HuH-7.5 (cell line): Measurements from ENCODE around the gene PIEZO2.
"Not testable (repeated sequence)": the region's sequence is repeated elsewhere in the genome, so short reads cannot be mapped to it uniquely, and the experiment has no call there.

Source experiments
- DNase-seq: peaks from one replicate; pipeline ENCODE4 v3.0.0; 2011; ENCODE audit warnings: low spot score

The PIEZO2 gene

DNA sequence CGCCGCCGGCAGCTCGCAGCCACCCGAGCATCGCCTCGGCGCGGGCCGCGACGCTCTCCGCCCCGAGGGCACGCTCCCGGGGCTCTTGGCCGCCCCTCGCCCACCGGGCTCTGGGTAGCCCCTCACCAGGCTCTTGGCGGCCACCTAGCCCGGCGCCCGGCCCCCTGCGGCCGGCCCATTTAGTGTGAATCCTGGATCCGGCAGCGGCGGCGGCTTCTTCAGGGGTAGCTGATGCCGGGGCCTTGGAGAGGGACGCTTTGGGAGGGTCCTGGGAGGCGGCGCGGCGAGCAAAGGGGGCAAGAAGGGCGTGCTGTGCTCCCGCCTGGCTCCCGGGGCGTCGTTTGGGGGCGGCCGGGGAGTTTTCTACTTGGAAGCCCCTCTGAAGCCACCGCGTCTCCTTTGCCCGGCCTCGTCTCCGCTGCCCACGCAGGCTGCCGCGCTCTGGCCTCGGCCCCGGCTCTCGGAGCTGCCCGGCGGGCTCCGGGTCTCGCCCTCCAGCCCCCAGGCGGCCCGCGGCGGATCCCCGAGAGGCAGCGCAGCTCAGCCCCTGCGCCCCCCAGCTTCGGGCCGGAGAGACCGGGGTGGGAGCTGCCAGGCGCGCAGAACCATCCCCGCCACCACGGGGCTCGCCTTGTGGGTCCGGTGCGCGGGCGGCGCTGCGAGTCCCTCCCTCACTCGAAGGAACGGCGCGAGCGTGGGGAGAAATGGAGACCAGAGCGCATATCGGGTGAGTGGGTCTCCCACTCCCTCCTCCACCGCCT, 509 bp downstream of the PIEZO2 start:
- DNase-seq: no peak

DNA sequence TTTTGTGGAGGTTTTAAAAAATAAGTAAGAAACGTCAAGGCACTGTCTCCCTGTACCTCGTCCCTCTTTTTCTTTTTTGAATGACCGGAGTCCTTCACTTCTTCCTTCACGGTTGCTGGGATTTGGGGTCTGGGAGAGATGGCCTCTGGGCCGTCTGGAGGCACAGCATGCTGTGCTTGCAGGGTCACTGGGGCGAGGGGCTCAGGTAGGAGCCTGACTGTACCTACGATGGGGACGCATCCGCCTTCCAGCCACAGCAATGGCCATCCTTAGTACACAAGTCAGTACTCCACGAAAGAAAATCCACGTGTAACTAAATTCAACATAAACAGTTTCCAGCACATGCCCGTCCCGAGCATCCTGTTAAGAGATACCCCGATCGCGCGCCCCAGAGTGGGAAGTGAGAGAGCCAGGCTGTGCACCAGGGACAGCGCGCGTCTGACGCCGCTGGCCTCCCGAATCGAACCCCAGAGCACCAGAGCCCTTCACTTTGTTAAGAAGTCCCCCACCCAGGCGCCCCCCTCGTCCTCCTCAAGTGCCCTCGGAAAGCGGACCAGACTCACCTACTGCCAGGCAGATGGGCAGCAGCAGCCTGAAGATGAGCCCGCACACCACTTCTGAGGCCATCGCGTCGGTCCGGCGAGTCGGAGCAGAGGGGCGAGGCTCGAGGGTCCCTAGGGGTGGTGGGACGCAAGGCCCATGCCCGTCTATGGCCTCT, 1.2 kb downstream of the PIEZO2 start:
- DNase-seq: no peak

DNA sequence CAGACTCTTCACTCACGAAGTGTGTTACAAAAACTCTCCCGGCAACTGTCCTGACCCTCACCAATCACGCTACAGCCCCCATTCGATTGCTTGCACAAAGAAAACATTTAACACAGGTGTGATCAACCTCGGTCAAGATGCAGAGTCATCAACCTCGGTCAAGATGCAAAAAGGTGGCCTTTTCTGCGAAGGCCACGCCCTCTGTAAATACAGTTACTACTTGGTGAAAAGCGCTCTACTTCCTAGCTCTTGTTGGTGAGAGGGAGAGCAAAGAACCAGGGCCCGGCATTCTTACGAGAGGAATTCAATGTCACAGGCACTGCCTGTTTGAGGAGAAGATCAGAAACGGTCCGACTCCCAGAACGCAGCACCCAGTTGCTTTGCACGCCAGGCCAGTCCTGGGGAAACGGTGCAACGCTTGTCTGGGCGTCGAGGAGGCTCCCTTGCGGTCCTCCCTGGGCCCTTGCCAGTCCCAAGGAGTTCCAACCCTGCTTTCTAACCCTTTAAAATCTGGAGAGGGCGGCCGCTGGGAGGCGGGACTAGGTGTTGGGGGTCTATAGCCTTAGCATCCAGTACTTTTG, 1.9 kb downstream of the PIEZO2 start:
- DNase-seq: no peak

GRCh38 chr18:11146947-11147345, 2.4 kb downstream of the PIEZO2 start:
- no peak for DNase-seq

DNA sequence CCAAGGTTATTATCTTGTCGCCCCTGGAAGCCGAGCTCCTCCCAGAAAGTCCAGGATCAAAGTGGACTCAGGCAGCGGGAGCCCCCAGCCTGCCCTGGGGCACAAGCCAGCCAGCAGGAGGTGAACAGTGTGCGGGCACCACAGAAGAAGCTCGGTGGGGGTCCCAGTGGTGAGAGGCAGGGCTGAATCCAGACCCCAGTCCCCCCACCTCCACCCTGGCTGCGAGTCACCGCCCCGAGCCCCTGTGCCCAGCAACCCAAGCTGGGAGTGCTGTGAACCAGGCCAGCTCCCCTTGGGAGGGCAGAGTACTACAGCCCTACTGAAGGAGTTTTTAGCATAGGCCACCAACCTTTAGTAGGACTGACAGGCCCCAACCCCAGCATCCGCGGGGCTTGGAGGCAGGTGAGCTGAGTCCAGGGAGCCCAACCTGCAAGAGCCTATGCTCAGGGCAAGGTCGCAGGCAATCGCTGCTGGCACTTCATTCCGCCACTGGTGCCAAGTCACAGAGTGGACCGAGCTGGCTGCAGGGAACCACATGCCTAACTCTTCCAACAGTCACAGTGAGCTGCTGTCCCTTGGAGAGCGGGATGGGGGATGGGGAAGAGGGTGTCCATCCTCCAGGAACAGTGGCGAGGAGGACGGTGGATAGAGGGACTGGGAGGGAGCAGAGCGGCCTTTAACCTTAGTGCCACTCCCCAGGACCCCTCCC, 3.0 kb downstream of the PIEZO2 start:
- no peak for DNase-seq

DNA sequence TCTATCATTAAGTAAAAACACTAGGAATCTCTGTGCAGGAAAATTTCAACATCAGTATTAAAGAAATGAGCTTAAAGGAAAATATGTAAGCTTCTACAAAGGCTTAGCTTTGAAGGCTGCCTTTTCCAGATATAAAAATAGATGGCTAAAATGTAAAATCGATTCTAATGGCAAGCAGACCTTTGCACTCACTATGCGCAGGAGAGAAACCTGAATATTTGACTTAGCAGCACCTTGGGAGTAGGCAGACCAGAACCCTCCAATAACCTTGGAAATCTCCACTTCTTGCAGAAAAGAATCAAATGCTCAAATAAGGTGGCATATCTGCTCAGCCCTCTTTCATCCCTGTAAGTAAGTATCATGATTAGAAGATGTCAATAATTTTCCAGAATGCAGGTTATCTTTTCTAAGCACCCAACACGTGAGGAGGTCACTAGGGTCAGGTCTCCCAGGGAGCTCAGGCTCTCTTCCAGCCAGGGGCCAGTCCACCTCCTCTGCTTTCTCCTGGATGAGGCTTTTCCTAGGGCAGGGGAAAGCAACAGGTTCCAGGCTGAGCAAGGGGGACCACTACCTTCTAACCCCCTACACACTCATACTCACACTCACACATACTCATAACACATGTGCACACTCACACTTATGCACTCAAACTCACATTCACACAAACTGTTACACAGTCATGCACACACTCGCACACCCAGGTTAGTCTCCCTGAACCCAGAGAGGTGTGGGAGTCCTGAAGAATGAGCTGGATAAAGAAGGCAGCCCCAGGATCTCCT, 3.8 kb downstream of the PIEZO2 start:
- peak; percentile 74 for DNase-seq

GRCh38 chr18:11137400-11137799, 12.0 kb downstream of the PIEZO2 start:
- DNase-seq: no peak

DNA sequence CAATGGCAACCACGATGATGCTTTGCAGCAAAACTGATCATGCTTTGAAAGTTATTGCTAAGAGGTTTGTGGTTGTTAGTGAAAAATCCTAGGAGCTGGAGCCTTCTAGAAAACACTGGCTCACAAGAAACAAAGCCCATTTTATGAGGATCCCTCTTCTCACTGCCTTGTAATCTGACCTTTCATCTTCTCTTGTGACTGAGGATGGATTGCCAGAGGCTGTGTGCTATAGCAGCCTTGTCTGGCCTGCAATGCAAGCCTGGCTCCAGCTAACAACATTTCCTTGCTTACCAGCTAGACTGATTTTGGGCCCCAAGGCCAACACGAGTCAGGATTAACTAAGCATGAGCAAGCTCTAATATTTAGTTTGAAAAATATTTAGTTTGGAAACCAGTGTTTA, 13.1 kb downstream of the PIEZO2 start:
- DNase-seq: no peak

DNA sequence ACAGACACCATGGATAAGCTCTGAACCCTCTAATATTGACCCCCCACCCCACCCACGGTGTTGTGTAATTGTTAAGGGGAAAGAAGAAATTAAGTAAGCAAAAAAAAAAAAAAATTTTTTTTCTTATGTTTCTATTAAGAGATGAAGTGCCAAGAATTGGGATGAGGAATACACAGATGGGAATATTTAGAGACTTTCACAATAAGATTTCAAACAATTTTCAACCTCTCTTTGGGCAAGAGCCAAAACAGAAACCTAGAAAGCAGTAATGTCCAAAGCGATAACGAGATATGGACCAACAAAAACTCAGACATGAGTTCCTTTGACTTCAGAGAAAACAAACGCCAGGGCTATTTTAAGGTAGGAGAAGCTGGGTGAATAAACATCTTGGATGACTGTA, 14.4 kb downstream of the PIEZO2 start:
- no peak for DNase-seq

- DNase-seq: not testable (repeated sequence)
Observed at GRCh38 chr18:11129059-11129458, 20.3 kb downstream of the PIEZO2 start.

- no peak for DNase-seq
Observed at GRCh38 chr18:11125492-11126315, 23.7 kb downstream of the PIEZO2 start.

DNA sequence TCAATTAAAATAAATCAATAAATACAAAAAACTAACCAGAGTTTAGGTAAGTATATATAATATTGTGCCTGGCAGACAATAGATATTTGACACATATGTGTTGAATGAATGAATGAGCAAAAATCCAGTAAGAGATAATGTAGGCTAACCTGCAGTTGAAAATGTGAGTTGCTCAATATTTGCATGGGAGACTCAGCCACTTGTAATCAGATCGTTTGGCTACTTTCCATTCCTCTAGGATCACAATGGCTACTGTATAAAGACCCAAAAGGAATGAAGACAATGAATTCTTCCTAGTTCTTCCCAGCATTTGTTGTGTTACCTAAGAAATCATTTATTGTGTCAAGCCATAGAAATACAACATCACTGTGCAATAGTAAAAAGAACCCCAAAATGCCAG, 25.3 kb downstream of the PIEZO2 start:
- DNase-seq: no peak

DNA sequence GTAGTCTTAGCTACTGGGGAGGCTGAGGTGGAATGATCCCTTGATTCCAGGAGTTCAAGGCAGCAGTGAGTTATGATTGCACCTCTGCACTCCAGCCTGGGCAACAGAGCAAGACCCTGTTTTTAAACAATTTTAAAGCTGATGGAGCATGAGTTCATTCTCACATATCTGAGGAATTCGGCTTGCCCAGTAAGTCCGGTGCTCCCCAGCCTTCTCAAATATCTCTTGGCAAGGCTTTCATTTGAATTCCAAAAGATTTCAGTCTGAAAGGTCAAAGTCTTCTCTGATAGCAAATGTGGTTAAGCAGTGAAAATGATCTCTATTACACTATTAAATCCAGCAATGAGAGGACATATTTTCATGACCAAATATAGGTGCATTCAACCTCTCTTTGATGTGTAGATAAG, 27.9 kb downstream of the PIEZO2 start:
- no peak for DNase-seq

GRCh38 chr18:11119959-11120587, 29.3 kb downstream of the PIEZO2 start:
- DNase-seq: peak; percentile 79

DNA sequence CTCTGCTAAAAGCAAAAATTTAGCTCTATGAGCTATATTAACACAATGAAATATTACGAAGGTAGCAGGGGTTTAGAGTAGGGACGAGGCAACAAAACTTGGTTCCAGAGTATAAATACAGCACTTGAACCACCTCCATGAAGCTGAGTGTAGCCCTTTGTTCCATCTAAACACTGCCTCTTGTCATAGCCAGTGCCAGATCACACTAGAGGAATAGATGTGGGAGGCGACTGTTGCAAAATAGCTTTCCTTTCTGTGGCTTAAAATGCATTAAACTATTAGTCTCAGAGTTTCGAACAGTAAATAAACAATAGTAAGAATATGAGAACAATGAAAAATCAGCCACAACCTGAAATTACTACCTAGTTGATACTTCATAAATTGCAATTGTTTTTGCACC, 29.8 kb downstream of the PIEZO2 start:
- DNase-seq: no peak

GRCh38 chr18:11118051-11118766, 31.2 kb downstream of the PIEZO2 start:
- no peak for DNase-seq

GRCh38 chr18:11115276-11115675, 34.1 kb downstream of the PIEZO2 start:
- DNase-seq: no peak

DNA sequence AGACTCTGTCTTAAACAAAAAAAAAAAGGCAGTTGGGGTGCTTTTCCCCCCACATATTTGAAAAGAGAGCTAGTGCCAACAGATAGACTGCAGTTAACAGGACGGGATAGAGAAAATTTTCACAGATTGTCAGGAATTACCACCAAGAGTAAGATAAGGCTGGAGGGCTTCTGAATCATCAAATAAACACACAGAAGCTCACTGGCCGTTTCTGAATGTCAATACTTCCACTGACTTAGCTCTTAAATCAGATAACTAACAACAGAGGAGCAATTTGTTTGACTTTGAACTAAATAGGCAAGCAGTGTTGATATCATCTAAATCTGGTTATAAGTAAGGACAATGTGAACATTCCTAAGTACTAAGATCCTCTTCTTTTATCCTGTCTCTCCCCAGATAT, 34.7 kb downstream of the PIEZO2 start:
- no peak for DNase-seq

DNA sequence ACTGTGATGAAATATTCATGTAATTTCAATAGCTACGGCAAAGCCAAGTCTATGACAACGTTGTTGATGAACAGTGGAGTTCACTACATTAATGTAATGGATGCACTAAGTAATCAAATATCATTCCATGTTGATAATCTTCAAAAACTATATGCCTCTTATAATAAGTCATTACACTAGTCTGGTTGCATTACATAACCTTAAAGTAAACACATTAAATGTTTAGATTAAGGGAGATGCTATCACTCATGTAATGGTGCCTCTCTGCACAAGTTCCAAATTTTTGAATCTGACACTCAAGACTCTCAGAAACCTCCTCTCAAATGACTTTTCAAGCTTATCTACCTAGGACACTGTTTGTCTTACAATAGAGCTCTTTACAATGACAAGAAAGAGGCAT, 35.4 kb downstream of the PIEZO2 start:
- no peak for DNase-seq

DNA sequence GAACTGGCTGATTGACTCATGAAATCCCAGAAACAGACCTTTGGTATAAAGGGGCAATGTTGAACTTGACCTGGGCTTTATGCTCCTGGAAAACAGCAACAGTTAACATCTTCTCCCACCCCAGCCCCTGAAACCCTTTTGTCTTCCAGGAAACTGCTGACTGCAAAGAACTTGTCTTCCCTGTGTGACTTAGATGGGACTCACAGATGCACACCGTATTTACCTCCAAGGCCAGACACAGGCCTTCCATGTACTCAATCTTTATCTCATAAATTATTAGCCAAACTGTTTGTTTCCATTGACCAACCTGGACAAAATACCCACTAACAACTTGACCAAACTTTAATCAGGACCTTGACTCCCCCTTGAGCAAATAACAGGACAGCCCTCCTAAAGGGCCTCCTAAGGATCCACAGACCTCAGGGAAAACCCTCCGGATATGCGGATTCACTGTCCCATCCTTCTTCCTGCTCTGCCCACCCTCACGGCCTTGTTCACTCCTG, 36.3 kb downstream of the PIEZO2 start:
- no peak for DNase-seq
